ENCODE data around the gene SERP2. TPM values are rescaled to one million over a fixed set of nuclear protein-coding genes. Genes with fewer than 3 reads are reported as not detected.

Gene SERP2
- total and polyA plus RNA-seq, 10 of the 15 experiments (the other 5 are each of a cell fraction or from before 2014, with no cell fraction given): not detected

- H3K4me2 ChIP-seq (ENCODE audit: control insufficient read depth, insufficient read depth): no peak overlapping the region
- TF ChIP-seq CHD4 (IDR thresholded peaks at IDR 0.05) (no peak), NFYA (IDR thresholded peaks at IDR 0.05; ENCODE audit: borderline replicate concordance, low read depth, low read length) (no peak), PBX3 (IDR thresholded peaks at IDR 0.05; ENCODE audit: insufficient replicate concordance, low read depth, low read length) (no peak), REST (IDR thresholded peaks at IDR 0.05; ENCODE audit: low read depth, low read length) (no peak), TCF7 (IDR thresholded peaks at IDR 0.05; ENCODE audit: borderline replicate concordance) (no peak)
- no peaks in the 10 kb centered on the region for H3K79me2 ChIP-seq (ENCODE audit: control insufficient read depth, insufficient read depth, low read length)
- 11% methylated on average over 3 of the region's 3 CpGs for WGBS (ENCODE audit: insufficient coverage, insufficient replicate concordance, low lambda C conversion rate, missing lambda C conversion rate)
- H3K36me3 ChIP-seq (ENCODE audit: control insufficient read depth in 2 of 2, insufficient read depth in 2 of 2, low read length in 1 of 2): no peaks in the 10 kb centered on the region
- ChIA-PET POLR2A (no interaction called here), RAD21 (ENCODE audit: unreplicated experiment) (no interaction called here), CTCF (no interaction called here), SMC1A (ENCODE audit: uncharacterized antibody, unreplicated experiment) (no interaction called here)
- FAIRE-seq: no peak
- H3K9me3 ChIP-seq (replicated peaks; ENCODE audit: control insufficient read depth, insufficient read depth, low read length): no peaks in the 10 kb centered on the region
- no peaks in the 10 kb centered on the region for H4K20me1 ChIP-seq (ENCODE audit: control insufficient read depth, insufficient read depth)
- no peak overlapping the region for H2AFZ ChIP-seq (ENCODE audit: control insufficient read depth, low read depth, low read length)
- intact Hi-C loops (cut with micrococcal nuclease; ENCODE audit: unreplicated experiment) (no loop called here), in situ Hi-C loops (cut with MboI) (no loop called here)
- no peaks in the 10 kb centered on the region for H3K4me1 ChIP-seq (ENCODE audit: control insufficient read depth, insufficient read depth, low read length)
- BruUV-seq (replicated peaks): no TSS peak
- no peak overlapping the region for H3K4me3 ChIP-seq
- no peak overlapping the region for H3K27ac ChIP-seq (ENCODE audit: control insufficient read depth, insufficient read depth)
- H3K27me3 ChIP-seq (replicated peaks in 1 of 2; ENCODE audit: control insufficient read depth in 2 of 2, insufficient read depth in 2 of 2, low read length in 1 of 2): peaks cover 0 to 3% of the 10 kb centered on the region in 2 experiments; a peak in 2 of 4 replicates
- H3K9ac ChIP-seq (ENCODE audit: control insufficient read depth, insufficient read depth, low read length): no peak overlapping the region
- DNase-seq (ENCODE audit: low read depth, low spot score): no peak
- ATAC-seq: no peak
Observed at GRCh38 chr13:44399074-44399473, 25.4 kb downstream of the SERP2 start.

Data from GM12878 (cell line).